Measurements from ENCODE around the gene CNTNAP2.
A peak's percentile ranks its signal among the peaks of the same experiment; 100 is the strongest.

The CNTNAP2 gene

GRCh38 chr7:146626912-146627311 is 510.3 kb downstream of the CNTNAP2 start:
- TF ChIP-seq POLR2AphosphoS5 (IDR thresholded peaks at IDR 0.05; ENCODE audit: borderline replicate concordance, low read depth, low read length) = no peak
- TF ChIP-seq EZH2 (IDR thresholded peaks at IDR 0.05) = no peak
- TF ChIP-seq FOXP2 (optimal IDR thresholded peaks at IDR 0.05; ENCODE audit: control extremely low read depth, extremely low read length, insufficient read depth) = no peak
- no peaks in the 10 kb centered on the region for H3K36me3 ChIP-seq (ENCODE audit: insufficient read depth, low read length)
- no peak overlapping the region for H3K4me3 ChIP-seq
- H3K9me3 ChIP-seq (ENCODE audit: low read depth, low read length) = no peaks in the 10 kb centered on the region
- no peak for DNase-seq (ENCODE audit: low read depth, low spot score)
- no peak overlapping the region for H3K9ac ChIP-seq (ENCODE audit: insufficient read length)
- H3K27ac ChIP-seq = no peak overlapping the region

DNA sequence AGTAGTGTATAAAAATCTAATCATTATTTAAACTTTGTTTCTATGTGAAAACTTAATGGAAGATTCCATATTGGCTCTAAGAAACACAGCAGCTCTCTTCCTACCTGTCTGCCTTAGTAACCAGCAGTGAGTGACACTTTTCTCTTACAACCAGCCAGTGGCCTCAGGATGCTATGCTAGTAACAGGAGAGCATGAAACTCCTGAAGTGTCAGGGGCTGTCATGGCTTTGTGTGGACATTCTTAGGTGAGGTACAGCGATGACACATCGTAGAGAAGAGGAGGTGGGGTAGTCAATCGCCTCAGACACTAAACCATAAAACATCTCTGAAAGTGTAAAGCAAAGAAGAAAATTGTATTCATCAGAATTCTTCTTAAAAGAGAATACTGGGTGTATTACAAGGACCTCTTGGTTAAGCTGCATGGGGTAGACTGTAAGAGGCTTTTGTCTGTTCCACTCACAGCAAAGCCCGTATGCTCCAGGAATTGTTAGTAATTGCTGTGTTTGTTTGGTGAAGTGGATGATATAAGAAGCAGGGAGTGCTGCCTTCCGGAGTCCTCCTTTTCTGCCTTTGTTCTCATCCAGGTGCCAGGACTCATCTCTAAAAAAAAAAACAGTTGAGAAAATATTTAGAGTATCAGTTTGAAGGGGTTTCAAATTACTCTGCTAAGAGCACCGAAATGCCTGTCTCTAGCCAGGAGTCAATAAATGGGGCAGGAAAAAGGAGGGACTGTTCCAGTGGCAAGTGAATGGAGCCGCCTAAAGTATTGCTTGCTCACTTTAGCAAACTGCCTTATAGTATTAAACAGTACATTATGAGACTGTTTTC is 518.8 kb downstream of the CNTNAP2 start:
- no peak overlapping the region for H3K4me3 ChIP-seq
- H3K9ac ChIP-seq (ENCODE audit: insufficient read length) = no peak overlapping the region
- TF ChIP-seq POLR2AphosphoS5 (IDR thresholded peaks at IDR 0.05; ENCODE audit: borderline replicate concordance, low read depth, low read length) (no peak), EZH2 (IDR thresholded peaks at IDR 0.05) (no peak), FOXP2 (optimal IDR thresholded peaks at IDR 0.05; ENCODE audit: control extremely low read depth, extremely low read length, insufficient read depth) (no peak)
- no peak for DNase-seq (ENCODE audit: low read depth, low spot score)
- no peak overlapping the region for H3K27ac ChIP-seq
- H3K36me3 ChIP-seq (ENCODE audit: insufficient read depth, low read length) = no peaks in the 10 kb centered on the region
- no peaks in the 10 kb centered on the region for H3K9me3 ChIP-seq (ENCODE audit: low read depth, low read length)

DNA sequence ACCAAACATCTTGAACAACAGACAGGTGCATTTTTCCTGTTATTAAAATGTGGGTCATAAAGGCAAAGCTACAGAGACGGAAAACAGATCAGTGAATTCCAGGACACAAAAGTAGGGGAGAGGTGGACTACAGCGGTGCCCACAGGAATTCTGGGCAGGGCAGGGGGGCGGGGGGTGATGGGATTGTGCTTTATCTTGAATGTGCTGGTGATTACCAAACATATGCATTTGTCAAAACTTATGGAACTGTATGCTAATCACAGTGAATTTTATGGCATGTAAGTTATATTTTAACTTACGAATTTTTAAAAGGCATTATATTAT is 519.4 kb downstream of the CNTNAP2 start:
- no peak overlapping the region for H3K9ac ChIP-seq (ENCODE audit: insufficient read length)
- no peak overlapping the region for H3K4me3 ChIP-seq
- no peaks in the 10 kb centered on the region for H3K36me3 ChIP-seq (ENCODE audit: insufficient read depth, low read length)
- no peak for TF ChIP-seq EZH2 (IDR thresholded peaks at IDR 0.05)
- no peak for TF ChIP-seq POLR2AphosphoS5 (IDR thresholded peaks at IDR 0.05; ENCODE audit: borderline replicate concordance, low read depth, low read length)
- TF ChIP-seq FOXP2 (optimal IDR thresholded peaks at IDR 0.05; ENCODE audit: control extremely low read depth, extremely low read length, insufficient read depth) = no peak
- H3K27ac ChIP-seq = no peak overlapping the region
- DNase-seq (ENCODE audit: low read depth, low spot score) = no peak
- H3K9me3 ChIP-seq (ENCODE audit: low read depth, low read length) = no peaks in the 10 kb centered on the region

DNA sequence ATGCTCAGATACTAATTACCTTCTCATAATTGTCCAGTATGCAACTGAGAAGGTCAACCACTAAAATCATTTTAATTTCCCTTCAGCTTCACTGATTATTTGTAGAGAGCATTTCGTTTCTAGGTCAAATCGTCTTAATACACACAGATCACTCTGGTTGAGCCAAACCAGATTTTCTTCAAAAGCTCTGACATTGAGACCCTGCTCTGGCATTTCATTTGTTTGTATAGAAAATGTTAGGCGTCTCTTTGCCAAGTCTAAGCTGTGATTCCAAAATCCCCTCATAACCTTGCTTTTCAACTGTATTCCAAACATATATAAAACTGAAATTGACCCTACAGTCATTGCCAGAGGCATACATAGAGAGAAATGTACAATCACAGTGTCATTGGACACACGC is 520.0 kb downstream of the CNTNAP2 start:
- H3K27ac ChIP-seq = peak overlapping the region; percentile 31; the same call in 1 of the 2 replicates
- H3K36me3 ChIP-seq (ENCODE audit: insufficient read depth, low read length) = no peaks in the 10 kb centered on the region
- H3K9me3 ChIP-seq (ENCODE audit: low read depth, low read length) = no peaks in the 10 kb centered on the region
- no peak overlapping the region for H3K9ac ChIP-seq (ENCODE audit: insufficient read length)
- TF ChIP-seq FOXP2 (optimal IDR thresholded peaks at IDR 0.05; ENCODE audit: control extremely low read depth, extremely low read length, insufficient read depth) (no peak), EZH2 (IDR thresholded peaks at IDR 0.05) (no peak), POLR2AphosphoS5 (IDR thresholded peaks at IDR 0.05; ENCODE audit: borderline replicate concordance, low read depth, low read length) (no peak)
- no peak for DNase-seq (ENCODE audit: low read depth, low spot score)
- H3K4me3 ChIP-seq = no peak overlapping the region

- Histone ChIP-seq H3K9ac (ENCODE audit: insufficient read length) (no peak overlapping the region), H3K4me3 (no peak overlapping the region), H3K27ac (no peak overlapping the region), H3K9me3 (ENCODE audit: low read depth, low read length) (no peaks in the 10 kb centered on the region), H3K36me3 (ENCODE audit: insufficient read depth, low read length) (no peaks in the 10 kb centered on the region)
- DNase-seq (ENCODE audit: low read depth, low spot score) = no peak
- TF ChIP-seq FOXP2 (optimal IDR thresholded peaks at IDR 0.05; ENCODE audit: control extremely low read depth, extremely low read length, insufficient read depth) (no peak), EZH2 (IDR thresholded peaks at IDR 0.05) (no peak), POLR2AphosphoS5 (IDR thresholded peaks at IDR 0.05; ENCODE audit: borderline replicate concordance, low read depth, low read length) (no peak)
These were observed 522.7 kb downstream of the CNTNAP2 start for GRCh38 chr7:146639291-146639690.

DNA sequence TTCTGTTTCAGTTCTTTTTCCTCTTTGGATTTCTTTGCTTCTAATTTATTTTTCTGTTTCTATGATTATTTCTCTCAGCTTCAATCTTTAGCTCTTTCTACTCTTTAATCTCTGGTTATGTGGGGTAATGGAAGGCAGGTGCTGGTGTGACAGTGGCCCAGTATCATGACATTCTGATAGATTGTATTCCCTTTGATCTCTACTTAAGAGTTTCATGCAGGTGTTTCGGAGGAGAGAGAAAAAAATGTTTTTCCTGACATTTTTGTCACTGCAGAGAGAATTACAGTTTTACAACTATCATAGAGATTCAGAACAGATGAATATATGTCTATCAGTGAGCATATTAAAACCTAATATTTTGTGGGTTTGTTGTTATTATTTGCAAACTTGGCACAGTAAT is 524.9 kb downstream of the CNTNAP2 start:
- H3K9me3 ChIP-seq (ENCODE audit: low read depth, low read length) = no peaks in the 10 kb centered on the region
- TF ChIP-seq POLR2AphosphoS5 (IDR thresholded peaks at IDR 0.05; ENCODE audit: borderline replicate concordance, low read depth, low read length) = no peak
- no peak overlapping the region for H3K27ac ChIP-seq
- H3K36me3 ChIP-seq (ENCODE audit: insufficient read depth, low read length) = no peaks in the 10 kb centered on the region
- DNase-seq (ENCODE audit: low read depth, low spot score) = no peak
- H3K9ac ChIP-seq (ENCODE audit: insufficient read length) = no peak overlapping the region
- no peak overlapping the region for H3K4me3 ChIP-seq

DNA sequence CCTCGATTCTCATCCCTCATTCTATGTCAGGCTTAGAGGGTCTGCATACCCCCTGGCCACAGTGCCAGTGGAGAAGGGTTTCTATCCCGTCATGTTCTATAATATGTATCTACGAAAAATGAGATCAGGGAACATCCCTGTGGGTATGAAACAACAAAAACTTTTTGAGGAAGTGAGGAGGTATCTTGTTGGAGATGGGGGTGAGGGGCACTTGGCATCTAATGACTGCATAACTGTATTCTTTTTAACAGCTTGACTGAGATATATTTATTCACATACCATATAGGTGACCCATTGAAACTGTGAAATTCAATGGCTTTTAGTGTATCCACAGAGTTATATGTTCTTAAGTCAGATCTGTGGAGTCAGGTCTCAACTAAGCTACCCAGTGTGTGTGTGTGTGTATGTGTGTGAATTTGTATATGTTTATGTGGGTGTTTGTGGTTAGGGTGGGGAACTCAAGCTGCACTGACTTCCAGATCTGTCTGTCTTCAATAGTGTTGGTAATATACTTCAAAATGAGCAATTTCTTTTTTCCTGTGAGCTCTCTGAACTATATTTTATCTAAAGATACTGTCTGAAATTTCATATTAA is 528.9 kb downstream of the CNTNAP2 start:
- TF ChIP-seq FOXP2 (optimal IDR thresholded peaks at IDR 0.05; ENCODE audit: control extremely low read depth, extremely low read length, insufficient read depth) = no peak
- no peak for TF ChIP-seq POLR2AphosphoS5 (IDR thresholded peaks at IDR 0.05; ENCODE audit: borderline replicate concordance, low read depth, low read length)
- no peak for TF ChIP-seq EZH2 (IDR thresholded peaks at IDR 0.05)

DNA sequence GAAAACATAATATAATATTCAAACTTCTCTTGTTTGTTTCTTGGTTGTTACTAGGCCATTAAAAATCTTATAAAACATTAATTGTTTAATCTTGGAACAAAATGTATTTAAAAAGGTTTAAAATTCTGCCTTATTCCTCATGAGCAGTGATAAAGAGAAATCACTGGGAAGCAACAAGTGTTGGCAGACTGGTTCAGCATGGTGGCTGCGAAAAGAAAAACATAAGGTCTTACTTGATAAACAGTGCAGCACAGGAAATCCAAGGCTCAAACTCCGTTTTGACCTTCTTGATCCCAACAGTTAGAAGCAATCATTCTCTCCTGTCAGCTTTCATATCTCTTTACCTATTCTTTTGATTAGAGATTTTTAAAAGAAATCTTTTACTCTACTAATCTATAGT is 530.8 kb downstream of the CNTNAP2 start:
- no peak overlapping the region for H3K9ac ChIP-seq (ENCODE audit: insufficient read length)
- TF ChIP-seq FOXP2 (optimal IDR thresholded peaks at IDR 0.05; ENCODE audit: control extremely low read depth, extremely low read length, insufficient read depth) (no peak), EZH2 (IDR thresholded peaks at IDR 0.05) (no peak), POLR2AphosphoS5 (IDR thresholded peaks at IDR 0.05; ENCODE audit: borderline replicate concordance, low read depth, low read length) (no peak)
- H3K27ac ChIP-seq = no peak overlapping the region

More for the DNA sequence above, 528.9 kb downstream of the CNTNAP2 start:
- Histone ChIP-seq H3K9ac (ENCODE audit: insufficient read length) (no peak overlapping the region), H3K4me3 (no peak overlapping the region), H3K27ac (no peak overlapping the region), H3K9me3 (ENCODE audit: low read depth, low read length) (no peaks in the 10 kb centered on the region), H3K36me3 (ENCODE audit: insufficient read depth, low read length) (no peaks in the 10 kb centered on the region)
- no peak for DNase-seq (ENCODE audit: low read depth, low spot score)

More for the DNA sequence above, 530.8 kb downstream of the CNTNAP2 start:
- Histone ChIP-seq H3K9me3 (ENCODE audit: low read depth, low read length) (no peaks in the 10 kb centered on the region), H3K36me3 (ENCODE audit: insufficient read depth, low read length) (no peaks in the 10 kb centered on the region), H3K4me3 (no peak overlapping the region)
- DNase-seq (ENCODE audit: low read depth, low spot score) = no peak
